ENCODE results near the gene RTN4.
"Not testable (repeated sequence)": the region's sequence is repeated elsewhere in the genome, so short reads cannot be mapped to it uniquely, and the experiment has no call there.

The RTN4 gene, protein sequence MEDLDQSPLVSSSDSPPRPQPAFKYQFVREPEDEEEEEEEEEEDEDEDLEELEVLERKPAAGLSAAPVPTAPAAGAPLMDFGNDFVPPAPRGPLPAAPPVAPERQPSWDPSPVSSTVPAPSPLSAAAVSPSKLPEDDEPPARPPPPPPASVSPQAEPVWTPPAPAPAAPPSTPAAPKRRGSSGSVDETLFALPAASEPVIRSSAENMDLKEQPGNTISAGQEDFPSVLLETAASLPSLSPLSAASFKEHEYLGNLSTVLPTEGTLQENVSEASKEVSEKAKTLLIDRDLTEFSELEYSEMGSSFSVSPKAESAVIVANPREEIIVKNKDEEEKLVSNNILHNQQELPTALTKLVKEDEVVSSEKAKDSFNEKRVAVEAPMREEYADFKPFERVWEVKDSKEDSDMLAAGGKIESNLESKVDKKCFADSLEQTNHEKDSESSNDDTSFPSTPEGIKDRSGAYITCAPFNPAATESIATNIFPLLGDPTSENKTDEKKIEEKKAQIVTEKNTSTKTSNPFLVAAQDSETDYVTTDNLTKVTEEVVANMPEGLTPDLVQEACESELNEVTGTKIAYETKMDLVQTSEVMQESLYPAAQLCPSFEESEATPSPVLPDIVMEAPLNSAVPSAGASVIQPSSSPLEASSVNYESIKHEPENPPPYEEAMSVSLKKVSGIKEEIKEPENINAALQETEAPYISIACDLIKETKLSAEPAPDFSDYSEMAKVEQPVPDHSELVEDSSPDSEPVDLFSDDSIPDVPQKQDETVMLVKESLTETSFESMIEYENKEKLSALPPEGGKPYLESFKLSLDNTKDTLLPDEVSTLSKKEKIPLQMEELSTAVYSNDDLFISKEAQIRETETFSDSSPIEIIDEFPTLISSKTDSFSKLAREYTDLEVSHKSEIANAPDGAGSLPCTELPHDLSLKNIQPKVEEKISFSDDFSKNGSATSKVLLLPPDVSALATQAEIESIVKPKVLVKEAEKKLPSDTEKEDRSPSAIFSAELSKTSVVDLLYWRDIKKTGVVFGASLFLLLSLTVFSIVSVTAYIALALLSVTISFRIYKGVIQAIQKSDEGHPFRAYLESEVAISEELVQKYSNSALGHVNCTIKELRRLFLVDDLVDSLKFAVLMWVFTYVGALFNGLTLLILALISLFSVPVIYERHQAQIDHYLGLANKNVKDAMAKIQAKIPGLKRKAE

DNA sequence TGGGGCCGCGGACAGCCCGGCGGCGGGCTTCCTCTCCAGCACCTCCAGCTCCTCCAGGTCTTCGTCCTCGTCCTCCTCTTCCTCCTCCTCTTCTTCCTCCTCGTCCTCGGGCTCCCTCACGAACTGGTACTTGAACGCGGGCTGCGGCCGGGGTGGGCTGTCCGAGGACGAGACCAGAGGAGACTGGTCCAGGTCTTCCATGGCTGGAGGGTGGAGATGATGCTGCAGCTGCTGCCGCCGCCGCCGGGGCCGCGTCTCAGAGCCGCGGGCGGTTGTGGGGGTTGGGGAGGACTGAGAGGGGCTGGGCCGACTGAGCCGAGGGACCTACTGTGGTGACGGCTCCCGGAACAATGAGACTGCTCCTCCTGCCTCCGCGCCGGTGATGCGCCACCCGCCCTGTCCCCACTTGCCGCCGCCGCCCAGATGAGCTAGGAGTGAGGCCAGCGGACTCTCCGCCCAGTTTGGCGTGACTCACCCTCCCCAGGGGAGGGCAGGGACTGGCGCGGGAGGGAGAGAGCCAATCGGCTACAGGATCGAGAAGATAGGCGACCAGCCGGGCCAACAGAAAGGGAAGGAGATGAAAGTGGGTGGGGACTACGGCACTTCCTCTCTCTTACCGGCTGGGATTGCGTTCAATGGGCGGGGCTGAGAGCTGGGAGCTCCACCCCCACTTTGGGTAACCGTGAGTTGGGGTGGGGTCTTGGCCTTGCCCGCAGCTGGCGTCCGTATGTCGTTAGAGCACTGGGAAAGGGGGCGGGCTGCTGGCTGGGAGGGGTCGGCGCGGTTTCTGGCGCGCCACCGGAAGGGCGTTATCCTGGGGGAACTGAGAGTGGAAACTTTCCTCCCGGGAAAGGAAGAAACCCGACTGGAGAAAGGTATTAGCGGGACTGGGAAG, at the start of gene RTN4:
RTN4 (minus strand) TSS at position 352 of the 895 bp plus-strand sequence; CDS start at position 201, 151 bp downstream.
- DNase-seq (ENCODE audit: low read depth in 2 of 2) = peak; percentile 97 to 98

DNA sequence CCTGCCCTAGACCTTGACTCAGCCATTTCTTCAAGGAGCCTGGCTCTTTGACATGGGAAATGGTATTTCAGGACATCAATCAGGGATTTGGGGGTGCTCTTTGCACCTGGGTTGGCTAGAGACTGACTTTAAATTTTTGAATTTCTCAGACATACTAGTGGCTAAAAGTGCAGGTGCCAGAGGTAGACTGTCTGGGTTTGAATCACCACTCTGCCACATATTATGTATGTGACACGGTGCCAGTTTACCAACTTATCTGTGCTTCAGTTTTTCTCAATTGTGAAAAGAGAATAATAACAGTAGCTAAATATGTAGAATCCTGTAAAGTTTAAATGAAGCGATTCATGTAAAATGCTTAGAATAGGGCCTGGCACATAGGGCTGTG, 49.2 kb upstream of the RTN4 start:
- no peak for DNase-seq (ENCODE audit: low read depth in 2 of 2)

DNA sequence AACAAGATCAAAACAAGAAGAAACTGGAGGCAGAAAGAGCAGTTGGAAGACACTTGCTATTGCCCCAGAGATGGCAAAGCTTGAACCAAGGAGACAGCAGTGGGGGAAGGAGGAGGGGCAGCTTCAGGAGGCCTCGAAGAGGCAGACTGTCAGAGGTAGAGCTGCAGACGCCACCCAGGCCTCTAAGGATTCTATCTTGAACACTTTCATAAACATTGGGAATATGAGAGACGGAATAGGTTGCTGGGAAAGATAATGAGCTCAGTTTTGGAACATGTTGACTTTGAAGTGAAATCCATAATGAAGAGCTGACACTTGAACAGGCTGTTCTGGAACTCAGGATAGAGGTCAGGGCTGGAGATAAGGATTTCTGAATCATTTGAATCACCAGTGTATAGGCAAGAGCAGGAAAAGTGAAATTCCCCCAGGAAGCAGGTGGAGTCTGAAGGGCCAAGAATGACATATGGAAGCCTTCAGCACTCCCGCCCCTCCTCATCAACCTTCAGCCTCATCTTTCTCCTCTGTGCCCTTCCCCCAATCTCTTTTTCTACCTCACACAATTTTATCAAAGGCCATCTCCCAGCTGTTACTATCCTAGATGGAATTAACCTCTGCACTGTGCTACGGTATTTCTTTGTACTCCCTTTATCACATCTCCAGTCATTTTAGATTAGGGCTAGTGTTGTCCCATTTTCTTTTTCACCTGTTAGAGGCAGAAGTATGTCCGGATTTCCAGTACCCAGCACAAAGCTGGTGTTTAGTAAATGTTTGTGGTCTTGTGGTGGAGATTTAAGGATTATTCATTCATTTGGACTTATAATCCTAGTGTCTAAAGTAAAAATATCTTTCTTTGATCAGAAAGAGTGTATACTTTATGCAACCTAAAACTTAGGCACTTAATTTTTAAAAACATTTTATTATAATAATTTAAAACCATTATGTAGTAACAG, 47.5 kb upstream of the RTN4 start:
- DNase-seq (ENCODE audit: low read depth in 2 of 2) = no peak

DNA sequence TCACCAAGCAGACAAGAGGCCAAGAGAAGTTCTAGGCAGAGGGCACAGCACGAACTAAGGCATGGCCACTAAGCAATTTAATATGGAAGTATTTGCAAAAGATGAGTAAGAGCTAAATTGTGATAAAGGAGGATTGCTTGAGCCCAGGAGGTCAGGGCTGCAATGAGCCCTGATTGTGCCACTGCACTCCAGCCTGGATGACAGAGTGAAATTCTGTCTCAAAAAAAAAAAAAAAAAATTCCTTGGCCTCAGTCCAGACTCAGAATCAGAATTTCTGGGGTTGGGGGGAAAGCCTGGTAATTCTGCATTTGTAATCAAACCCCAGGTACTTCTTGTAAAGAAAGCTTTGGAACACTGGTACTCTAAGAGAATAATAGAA, 46.8 kb upstream of the RTN4 start:
- no peak for DNase-seq (ENCODE audit: low read depth in 2 of 2)

DNA sequence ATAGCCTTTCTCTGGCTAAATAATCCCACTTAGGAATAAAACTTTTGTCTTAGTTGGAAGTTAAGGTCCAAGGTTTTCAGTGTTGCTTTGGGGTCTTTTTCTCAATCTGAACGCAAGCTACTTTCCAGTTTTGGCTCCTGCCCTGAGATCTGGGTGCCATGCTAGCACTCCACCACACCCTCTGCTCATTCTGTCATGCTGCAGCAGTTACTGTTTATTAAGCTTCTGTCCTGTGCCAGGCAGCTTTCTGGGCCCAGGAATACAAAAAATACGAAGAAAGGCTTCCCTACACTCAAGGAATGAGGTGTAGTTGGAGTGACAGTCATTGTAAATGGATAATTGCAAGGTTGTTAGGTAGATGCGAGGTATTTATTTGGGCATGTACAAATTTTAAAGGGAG, 46.3 kb upstream of the RTN4 start:
- no peak for DNase-seq (ENCODE audit: low read depth in 2 of 2)

DNA sequence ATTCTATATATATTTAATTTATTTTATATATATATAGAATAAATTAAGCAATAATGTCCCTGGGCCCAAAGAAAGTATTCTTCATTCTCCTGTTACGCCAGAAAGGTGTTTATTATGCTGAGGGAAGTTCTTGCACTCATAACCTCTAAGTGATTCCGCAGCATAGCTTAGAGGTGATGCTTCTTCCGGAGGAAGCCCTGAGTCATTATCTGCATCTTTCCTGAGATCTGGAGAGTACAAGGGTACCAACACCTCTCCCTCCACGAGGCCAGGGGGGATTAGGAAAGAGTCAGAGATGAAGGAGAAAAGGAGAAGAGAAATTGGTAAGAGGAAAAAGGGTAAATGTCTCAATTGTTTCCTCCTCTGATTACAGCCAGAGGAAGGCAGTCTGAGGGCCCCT, 43.1 kb upstream of the RTN4 start:
- DNase-seq (ENCODE audit: low read depth in 2 of 2) = no peak

DNA sequence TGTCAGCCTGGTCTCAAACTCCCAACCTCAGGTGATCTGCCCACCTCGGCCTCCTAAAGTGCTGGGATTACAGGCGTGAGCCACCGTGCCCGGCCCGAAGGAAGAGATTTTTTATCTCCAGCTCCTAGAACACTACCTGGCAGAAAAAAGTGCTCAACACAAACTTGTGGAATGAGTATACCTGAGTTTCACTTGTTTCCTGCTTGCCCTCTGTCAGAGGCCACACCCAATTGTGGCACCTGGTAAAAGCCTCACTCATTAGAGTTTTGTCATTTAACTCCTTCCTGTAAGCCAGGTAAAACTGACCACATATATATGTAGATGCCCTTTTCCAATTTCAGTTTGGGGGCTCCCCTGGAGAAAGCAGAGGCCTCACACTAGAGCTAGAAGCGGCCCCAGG, 42.2 kb upstream of the RTN4 start:
- no peak for DNase-seq (ENCODE audit: low read depth in 2 of 2)

DNA sequence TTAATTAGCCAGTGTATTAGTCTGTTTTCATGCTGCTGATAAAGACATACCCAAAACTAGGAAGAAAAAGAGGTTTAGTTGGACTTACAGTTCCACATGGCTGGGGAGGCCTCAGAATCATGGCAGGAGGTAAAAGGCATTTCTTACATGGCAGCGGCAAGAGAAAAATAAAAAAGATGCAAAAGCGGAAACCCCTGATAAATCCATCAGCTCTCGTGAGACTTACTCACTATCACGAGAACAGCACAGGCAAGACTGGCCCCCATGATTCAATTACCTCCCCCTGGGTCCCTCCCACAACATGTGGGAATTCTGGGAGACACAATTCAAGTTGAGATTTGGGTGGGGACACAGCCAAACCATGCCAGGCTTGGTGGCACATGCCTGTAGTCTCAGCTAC, 41.4 kb upstream of the RTN4 start:
- not testable (repeated sequence) for DNase-seq (ENCODE audit: low read depth in 2 of 2)

DNA sequence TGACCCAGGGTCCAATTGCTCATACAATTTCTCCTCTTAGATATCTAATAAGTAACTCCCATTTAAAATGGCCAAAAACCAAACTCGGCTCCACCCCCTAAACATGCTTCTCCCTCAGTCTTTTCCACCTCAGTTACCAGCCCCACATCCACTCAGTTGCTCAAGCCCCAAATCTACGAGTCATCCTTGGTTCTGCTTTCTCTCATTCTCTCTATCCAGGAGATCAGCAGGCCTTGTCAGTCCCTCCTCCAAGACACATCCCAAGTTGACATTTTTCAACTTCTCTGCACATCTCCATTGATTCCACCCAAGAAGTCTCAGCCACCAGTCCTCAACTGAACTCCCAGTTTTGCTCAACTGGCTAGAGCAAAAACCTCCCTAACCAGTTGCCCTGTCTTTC, 40.5 kb upstream of the RTN4 start:
- no peak for DNase-seq (ENCODE audit: low read depth in 2 of 2)

DNA sequence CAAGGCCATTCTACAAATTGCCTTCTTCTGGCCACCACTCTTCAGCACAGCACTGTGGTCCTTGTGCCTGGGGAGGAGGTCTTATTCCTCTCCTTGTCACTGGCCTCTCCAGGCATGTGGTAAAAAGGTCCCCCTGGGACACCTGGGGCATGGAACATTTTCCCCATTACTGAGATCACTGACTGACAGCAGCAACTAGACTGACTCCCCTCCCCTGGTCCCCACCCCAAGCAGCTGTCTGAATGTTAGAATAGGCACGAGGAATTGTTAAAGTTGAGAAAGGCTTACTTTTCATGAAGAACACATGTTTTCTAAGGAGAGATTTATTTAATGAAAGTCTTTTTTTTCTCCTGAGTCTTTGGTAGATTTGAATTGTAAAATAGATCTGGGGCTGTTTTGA, 39.5 kb upstream of the RTN4 start:
- no peak for DNase-seq (ENCODE audit: low read depth in 2 of 2)

DNA sequence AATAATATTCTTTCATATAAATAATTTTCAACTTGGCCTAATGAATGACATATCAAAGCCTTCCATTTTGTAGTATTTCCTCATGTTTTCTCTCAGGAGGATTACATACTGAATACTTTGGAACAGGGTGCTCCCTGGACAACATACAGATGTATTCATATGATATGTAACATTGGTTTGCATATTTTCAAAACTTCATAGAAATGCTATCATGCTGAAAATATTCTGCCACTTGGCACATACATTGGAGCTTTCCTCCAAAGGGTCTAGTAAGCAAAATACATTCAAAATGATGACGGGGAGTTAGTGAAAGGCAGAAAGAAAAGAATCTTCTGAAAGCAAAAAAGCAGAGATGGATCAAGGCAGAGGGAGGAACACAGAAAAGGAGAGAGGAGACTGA, 38.1 kb upstream of the RTN4 start:
- DNase-seq (ENCODE audit: low read depth in 2 of 2) = no peak

DNA sequence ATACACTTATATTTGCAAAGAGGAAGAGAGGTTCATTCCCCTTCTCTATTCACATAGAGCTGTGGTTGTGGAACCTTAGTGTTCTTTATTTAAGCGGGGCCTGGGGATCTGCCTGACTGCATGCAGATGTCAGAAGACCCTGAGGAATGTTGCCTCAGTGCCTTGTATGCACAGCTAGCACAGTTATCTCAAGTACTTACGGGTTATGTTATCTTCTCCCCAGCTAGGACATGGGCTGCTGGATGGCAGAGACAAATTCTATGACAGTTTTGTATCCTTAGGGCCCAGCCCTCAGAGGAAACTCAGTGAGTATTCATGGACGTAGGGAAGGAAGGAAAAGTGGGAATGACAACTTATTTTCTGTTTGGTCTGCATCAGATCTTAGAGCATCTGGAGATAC, 37.7 kb upstream of the RTN4 start:
- DNase-seq (ENCODE audit: low read depth in 2 of 2) = no peak

DNA sequence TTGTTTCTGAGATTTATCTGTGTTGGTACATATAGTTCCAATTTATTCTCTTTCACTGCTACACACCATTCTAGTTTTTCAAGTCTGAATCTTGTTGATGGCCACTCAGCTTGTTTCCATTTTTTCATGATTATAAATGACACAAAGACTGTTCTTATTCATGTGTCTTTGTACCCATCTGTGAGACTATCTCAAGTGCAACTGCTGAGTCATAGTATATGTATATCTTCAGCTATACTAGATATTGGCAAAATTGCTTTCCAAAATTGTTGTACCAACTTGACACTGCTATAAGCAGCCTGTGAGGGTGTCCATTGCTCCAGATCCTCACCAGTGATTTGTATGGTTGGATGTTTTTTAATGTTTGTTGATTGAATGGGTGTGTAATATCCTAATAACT, 37.2 kb upstream of the RTN4 start:
- DNase-seq (ENCODE audit: low read depth in 2 of 2) = no peak

DNA sequence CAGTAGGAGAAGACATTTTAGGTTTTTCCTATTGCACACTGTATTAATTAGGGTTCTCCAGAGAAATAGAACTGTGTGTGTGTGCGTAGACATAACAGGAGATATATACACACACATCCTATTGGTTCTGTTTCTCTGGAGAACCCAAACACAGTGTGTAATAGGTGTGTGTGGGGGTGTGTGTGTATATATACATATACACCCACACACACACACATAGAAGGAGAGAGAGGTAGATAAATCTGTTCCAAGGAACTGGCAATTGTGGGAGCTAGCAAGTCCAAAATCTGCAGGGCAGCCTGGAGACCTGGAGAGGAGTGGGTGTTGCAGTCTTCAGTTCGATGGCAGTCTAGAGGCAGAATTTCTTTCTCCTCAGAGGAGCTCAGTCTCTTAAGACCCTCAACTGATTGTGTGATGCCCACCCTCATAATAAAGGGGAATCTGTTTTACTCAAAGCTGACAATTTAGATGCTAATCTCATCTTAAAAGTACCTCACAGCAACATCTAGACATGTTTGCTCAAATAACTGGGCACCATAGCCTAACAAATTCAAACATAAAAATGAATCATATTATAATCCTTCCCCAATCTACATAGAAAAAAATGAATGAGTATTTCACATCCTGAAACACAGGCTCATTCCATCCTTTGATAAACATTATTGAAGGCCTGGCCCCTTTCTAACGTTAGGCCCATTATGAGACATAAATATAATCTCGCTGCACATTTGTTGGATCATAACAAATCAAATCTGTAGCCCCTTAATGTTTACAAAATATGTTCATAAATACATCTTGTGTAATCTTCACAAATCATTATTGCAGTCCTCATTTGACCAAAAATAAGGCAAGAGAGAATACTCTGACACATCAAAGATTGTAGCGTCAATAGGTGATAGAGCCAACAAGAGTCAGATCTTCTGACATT, 35.1 kb upstream of the RTN4 start:
- no peak for DNase-seq (ENCODE audit: low read depth in 2 of 2)

DNA sequence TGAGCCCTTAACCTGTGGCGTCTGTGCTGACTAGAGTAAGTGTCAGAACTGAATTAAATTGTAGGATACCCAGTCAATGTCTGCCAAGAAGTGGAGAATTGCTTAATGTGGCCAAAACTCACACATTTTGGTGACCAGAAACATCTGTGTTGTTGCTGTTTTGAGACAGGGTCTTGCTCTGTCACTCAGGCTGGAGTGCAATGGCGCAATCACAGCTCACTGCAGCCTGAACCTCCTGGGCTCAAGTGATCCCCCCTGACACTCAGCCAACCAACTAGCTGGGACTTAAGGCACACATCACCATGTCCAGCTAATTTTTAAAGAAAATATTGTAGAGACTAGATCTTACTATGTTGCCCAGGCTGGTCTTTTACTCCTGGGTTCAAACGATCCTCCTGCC, 34.4 kb upstream of the RTN4 start:
- DNase-seq (ENCODE audit: low read depth in 2 of 2) = no peak

DNA sequence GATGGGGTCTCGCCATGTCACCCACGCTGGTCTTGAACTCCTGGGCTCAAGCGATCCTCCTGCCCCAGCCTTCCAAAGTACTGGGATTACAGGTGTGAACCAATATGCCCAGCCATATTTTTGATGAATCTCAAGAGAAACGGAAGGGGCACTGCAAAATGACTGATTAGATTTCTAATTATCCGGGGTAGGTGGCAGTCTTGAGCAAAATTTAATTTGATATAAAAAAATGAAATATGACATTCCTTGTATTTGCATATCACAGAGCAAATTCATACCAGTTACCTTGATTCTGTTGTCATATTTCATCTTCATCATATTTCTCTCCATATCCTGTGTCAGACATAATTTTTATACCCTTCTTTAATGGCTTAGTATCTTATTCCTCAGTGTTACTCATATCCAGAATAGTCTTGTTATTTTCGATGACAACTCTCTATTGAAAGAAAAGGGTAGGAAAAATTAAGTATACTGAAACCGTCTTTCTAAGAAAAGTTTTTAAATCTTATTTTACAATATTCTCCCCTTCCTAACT, 30.0 kb upstream of the RTN4 start:
- DNase-seq (ENCODE audit: low read depth in 2 of 2) = no peak

DNA sequence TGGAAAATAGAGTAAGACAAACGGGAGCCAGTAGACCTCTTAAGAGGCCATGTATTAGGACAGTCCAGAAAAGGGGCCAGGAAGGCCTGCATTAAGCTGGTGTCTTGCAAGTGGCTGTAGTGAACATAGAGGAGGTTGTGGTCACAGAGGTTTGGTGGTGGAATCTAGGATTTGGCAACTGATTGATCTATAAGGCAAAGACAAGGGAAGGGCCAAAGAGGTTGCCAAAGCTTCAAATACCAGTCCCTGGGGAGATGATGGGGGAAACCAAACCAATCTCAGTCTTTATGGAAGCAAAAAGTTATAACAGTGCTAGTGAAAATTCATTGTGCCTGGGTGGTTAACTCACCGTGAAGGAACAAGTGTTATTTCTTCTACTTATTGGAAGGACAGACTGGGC, 28.7 kb upstream of the RTN4 start:
- no peak for DNase-seq (ENCODE audit: low read depth in 2 of 2)

DNA sequence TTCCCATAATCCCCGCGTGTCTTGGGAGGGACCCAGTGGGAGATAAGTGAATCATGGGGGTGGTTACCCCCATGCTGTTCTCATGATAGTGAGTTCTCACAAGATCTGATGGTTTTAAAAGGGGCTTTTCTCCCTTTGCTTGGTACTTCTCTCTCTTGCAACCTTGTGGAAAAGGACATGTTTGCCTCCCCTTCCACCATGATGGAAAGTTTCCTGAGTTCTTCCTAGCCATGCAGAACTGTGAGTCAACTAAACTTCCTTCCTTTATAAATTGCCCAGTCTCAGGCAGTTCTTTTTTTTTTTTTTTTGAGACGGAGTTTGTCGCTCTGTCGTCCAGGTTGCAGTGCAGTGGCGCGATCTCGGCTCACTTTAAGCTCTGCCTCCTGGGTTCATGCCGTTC, 26.5 kb upstream of the RTN4 start:
- no peak for DNase-seq (ENCODE audit: low read depth in 2 of 2)

DNA sequence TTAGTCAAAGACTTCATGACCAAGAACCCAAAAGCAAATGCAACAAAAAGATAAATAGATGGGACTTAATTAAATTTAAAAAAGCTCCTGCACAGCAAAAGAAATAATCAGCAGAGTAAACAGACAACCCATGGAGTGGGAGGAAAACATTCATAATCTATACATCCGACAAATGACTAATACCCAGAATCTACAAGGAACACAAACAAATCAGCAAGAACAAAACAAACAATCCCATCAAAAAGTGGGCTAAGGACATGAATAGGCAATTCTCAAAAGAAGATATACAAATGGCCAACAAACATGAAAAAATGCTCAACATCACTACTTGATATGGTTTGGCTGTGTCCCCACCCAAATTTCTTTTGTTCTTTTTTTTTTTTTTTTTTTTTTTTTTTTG, 25.8 kb upstream of the RTN4 start:
- DNase-seq (ENCODE audit: low read depth in 2 of 2) = not testable (repeated sequence)

Measured in stimulated activated CD8-positive, alpha-beta memory T cell treated with anti-CD3 and anti-CD28 coated beads, Interleukin-2, amount 100 ng/mL, for 48 hours (primary cell).